Skeletal muscle tissue (tissue), 4 donors: Measurements from ENCODE around the gene EFCAB12. TPM values are rescaled to one million over a fixed set of nuclear protein-coding genes. Genes with fewer than 3 reads are reported as not detected.

ENCODE experiments used
- H3K27ac ChIP-seq: one replicate; pipeline ENCODE4 v1.7.0; 2013; ENCODE audit warnings: mild to moderate bottlenecking, low read depth, low read length, inconsistent platforms
- H3K27me3 ChIP-seq, 3 donors: one replicate each; pipeline ENCODE4 v1.7.0; 2013; ENCODE audit warnings: low read length in 3 of 3; ENCODE audit not compliant: control insufficient read depth in 3 of 3, insufficient read depth in 3 of 3
- H3K36me3 ChIP-seq, 3 donors: one replicate each; pipeline ENCODE4 v1.7.0; 2013; ENCODE audit warnings: low read length in 3 of 3; ENCODE audit not compliant: control insufficient read depth in 3 of 3, insufficient read depth in 3 of 3
- H3K4me1 ChIP-seq, 3 donors: one replicate each; pipeline ENCODE4 v1.7.0; 2013; ENCODE audit warnings: low read length in 3 of 3, mild to moderate bottlenecking in 3 of 3; ENCODE audit not compliant: control insufficient read depth in 3 of 3, insufficient read depth in 3 of 3
- H3K4me3 ChIP-seq, 3 donors: one replicate each; pipeline ENCODE4 v1.7.0; 2013; ENCODE audit warnings: low read length in 3 of 3
- H3K9ac ChIP-seq, 3 donors: one replicate each; pipeline ENCODE4 v1.7.0; 2013; ENCODE audit warnings: low read length in 3 of 3, mild to moderate bottlenecking in 3 of 3, moderate library complexity in 2 of 3, low read depth in 1 of 3
- H3K9me3 ChIP-seq, 3 donors: one replicate each; pipeline ENCODE4 v1.7.0; 2013; ENCODE audit warnings: low read length in 3 of 3; ENCODE audit not compliant: control insufficient read depth in 3 of 3
- total RNA-seq: library from RNA; depleted of rRNA; stranded (reverse); fragments of >200 nt; gene quantifications from one replicate; pipeline ENCODE4 v1.2.3, GENCODE V29; 2014
- donor health status: Osteomylitis.

Gene EFCAB12
- total RNA-seq, 1 donor from 2014 or later = not detected

GRCh38 chr3:129425213-129425612 lies 3.2 kb downstream of the EFCAB12 start:
- H3K36me3 ChIP-seq = peaks cover 0 to 4% (median 4%) of the 10 kb centered on the region in 3 donors
- H3K9ac ChIP-seq = no peak overlapping the region
- no peak overlapping the region for H3K4me3 ChIP-seq
- H3K4me1 ChIP-seq = peaks cover 11 to 17% (median 12%) of the 10 kb centered on the region in 3 donors
- no peak overlapping the region for H3K27ac ChIP-seq
- H3K27me3 ChIP-seq = no peaks in the 10 kb centered on the region
- no peaks in the 10 kb centered on the region for H3K9me3 ChIP-seq

- Histone ChIP-seq H3K9ac (no peak overlapping the region), H3K4me3 (no peak overlapping the region), H3K36me3 (no peaks in the 10 kb centered on the region), H3K27me3 (no peaks in the 10 kb centered on the region), H3K27ac (no peak overlapping the region), H3K4me1 (peaks cover 11 to 17% (median 12%) of the 10 kb centered on the region in 3 donors), H3K9me3 (no peaks in the 10 kb centered on the region)
These were observed 4.1 kb downstream of the EFCAB12 start for GRCh38 chr3:129424185-129424841.

- Histone ChIP-seq H3K9ac (no peak overlapping the region), H3K36me3 (no peaks in the 10 kb centered on the region), H3K4me3 (no peak overlapping the region), H3K9me3 (no peaks in the 10 kb centered on the region), H3K27me3 (no peaks in the 10 kb centered on the region), H3K4me1 (peaks cover 2 to 6% (median 4%) of the 10 kb centered on the region in 3 donors), H3K27ac (no peak overlapping the region)
These were observed 5.5 kb downstream of the EFCAB12 start for GRCh38 chr3:129422897-129423296.

GRCh38 chr3:129421988-129422745 lies 6.3 kb downstream of the EFCAB12 start:
- H3K4me1 ChIP-seq = peaks cover 0 to 2% (median 0%) of the 10 kb centered on the region in 3 donors
- H3K9me3 ChIP-seq = no peaks in the 10 kb centered on the region
- no peak overlapping the region for H3K4me3 ChIP-seq
- no peaks in the 10 kb centered on the region for H3K27me3 ChIP-seq
- H3K27ac ChIP-seq = no peak overlapping the region
- H3K9ac ChIP-seq = no peak overlapping the region
- no peaks in the 10 kb centered on the region for H3K36me3 ChIP-seq

- H3K27ac ChIP-seq = no peak overlapping the region
- H3K4me3 ChIP-seq = no peak overlapping the region
- no peaks in the 10 kb centered on the region for H3K36me3 ChIP-seq
- peaks cover 0 to 2% (median 0%) of the 10 kb centered on the region in 3 donors for H3K4me1 ChIP-seq
- H3K27me3 ChIP-seq = no peaks in the 10 kb centered on the region
- no peaks in the 10 kb centered on the region for H3K9me3 ChIP-seq
- H3K9ac ChIP-seq = no peak overlapping the region
These were observed 7.1 kb downstream of the EFCAB12 start for GRCh38 chr3:129421236-129421883.

- no peak overlapping the region for H3K4me3 ChIP-seq
- H3K9ac ChIP-seq = no peak overlapping the region
- no peaks in the 10 kb centered on the region for H3K27me3 ChIP-seq
- H3K9me3 ChIP-seq = no peaks in the 10 kb centered on the region
- peaks cover 0 to 2% (median 0%) of the 10 kb centered on the region in 3 donors for H3K4me1 ChIP-seq
- H3K27ac ChIP-seq = no peak overlapping the region
- H3K36me3 ChIP-seq = no peaks in the 10 kb centered on the region
These were observed 9.0 kb downstream of the EFCAB12 start for GRCh38 chr3:129419476-129419875.

- Histone ChIP-seq H3K36me3 (no peaks in the 10 kb centered on the region), H3K4me3 (no peak overlapping the region), H3K27ac (no peak overlapping the region), H3K9ac (no peak overlapping the region), H3K4me1 (peaks cover 0 to 2% (median 0%) of the 10 kb centered on the region in 3 donors), H3K27me3 (no peaks in the 10 kb centered on the region), H3K9me3 (no peaks in the 10 kb centered on the region)
These were observed 10.1 kb downstream of the EFCAB12 start for GRCh38 chr3:129418041-129418973.

- no peaks in the 10 kb centered on the region for H3K9me3 ChIP-seq
- no peaks in the 10 kb centered on the region for H3K27me3 ChIP-seq
- no peak overlapping the region for H3K4me3 ChIP-seq
- no peak overlapping the region for H3K27ac ChIP-seq
- no peaks in the 10 kb centered on the region for H3K36me3 ChIP-seq
- H3K4me1 ChIP-seq = peaks cover 0 to 2% (median 0%) of the 10 kb centered on the region in 3 donors
- no peak overlapping the region for H3K9ac ChIP-seq
These were observed 11.1 kb downstream of the EFCAB12 start for GRCh38 chr3:129417326-129417725.

- no peak overlapping the region for H3K9ac ChIP-seq
- H3K4me3 ChIP-seq = no peak overlapping the region
- no peaks in the 10 kb centered on the region for H3K9me3 ChIP-seq
- H3K36me3 ChIP-seq = no peaks in the 10 kb centered on the region
- H3K27ac ChIP-seq = no peak overlapping the region
- no peaks in the 10 kb centered on the region for H3K27me3 ChIP-seq
- peaks cover 0 to 2% (median 0%) of the 10 kb centered on the region in 3 donors for H3K4me1 ChIP-seq
These were observed 12.0 kb downstream of the EFCAB12 start for GRCh38 chr3:129416415-129416814.
